HFF-Myc (cell line): ENCODE data around the gene TSPAN14.

ENCODE experiments used
- DNase-seq: peaks from one replicate; pipeline ENCODE4 v3.0.0-alpha.2; 2011; ENCODE audit warnings: low read depth; ENCODE audit errors: extremely low read depth
- H3K4me3 ChIP-seq: replicated peaks from 2 replicates; pipeline ENCODE4 v1.5.1; 2011; ENCODE audit warnings: low read depth, mild to moderate bottlenecking, control low read depth, low read length
- TF ChIP-seq, protein P1 (sequence below): IDR thresholded peaks from 2 replicates; pipeline ENCODE4 v1.5.1; 2012; ENCODE audit warnings: mild to moderate bottlenecking, low read depth, low read length, control low read depth; ENCODE audit errors: missing control alignments

Gene TSPAN14

DNA sequence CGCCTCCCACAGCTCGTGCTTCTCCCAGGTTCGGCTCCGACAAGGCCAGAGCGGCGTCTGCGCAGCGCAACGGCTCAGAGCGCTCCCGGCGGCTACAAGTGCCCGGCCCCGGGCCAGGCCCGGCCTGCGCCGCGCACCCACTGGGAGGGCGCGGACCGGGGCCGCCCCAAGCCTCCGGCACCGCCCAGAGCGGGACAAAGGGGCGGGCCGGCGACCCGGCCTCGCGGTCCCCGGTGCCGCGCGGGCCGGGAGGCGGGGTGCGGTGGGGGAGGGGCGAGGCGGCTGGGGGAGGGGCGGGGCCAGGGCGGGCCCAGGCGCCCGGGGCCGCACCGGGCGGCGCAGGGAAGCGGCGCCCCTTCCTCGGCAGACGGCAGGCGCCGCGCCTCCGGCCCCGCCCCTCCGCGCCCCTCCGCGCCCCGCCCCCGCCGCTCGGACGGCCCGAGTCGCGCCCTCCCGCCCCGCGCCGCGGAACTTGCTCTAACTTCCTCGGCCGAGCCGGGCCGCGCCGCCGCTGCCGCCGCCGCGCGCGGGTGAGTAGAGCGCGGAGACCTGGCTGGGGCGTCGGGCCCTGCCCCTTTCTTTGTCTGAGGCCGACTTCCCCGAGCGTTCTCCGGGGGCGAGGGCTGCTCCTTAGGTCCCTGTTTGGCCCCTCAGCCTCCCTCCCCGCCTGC lies at the start of gene TSPAN14:
Gene TSPAN14 (plus strand): TSS at position 469 of the 671 bp plus-strand sequence. CDS start 34,924 bp downstream, outside the sequence.
- peak within 1 kb of the TSS; percentile 80 for H3K4me3 ChIP-seq
- TF ChIP-seq, protein P1, sequence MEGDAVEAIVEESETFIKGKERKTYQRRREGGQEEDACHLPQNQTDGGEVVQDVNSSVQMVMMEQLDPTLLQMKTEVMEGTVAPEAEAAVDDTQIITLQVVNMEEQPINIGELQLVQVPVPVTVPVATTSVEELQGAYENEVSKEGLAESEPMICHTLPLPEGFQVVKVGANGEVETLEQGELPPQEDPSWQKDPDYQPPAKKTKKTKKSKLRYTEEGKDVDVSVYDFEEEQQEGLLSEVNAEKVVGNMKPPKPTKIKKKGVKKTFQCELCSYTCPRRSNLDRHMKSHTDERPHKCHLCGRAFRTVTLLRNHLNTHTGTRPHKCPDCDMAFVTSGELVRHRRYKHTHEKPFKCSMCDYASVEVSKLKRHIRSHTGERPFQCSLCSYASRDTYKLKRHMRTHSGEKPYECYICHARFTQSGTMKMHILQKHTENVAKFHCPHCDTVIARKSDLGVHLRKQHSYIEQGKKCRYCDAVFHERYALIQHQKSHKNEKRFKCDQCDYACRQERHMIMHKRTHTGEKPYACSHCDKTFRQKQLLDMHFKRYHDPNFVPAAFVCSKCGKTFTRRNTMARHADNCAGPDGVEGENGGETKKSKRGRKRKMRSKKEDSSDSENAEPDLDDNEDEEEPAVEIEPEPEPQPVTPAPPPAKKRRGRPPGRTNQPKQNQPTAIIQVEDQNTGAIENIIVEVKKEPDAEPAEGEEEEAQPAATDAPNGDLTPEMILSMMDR: no peak
- no peak for DNase-seq

DNA sequence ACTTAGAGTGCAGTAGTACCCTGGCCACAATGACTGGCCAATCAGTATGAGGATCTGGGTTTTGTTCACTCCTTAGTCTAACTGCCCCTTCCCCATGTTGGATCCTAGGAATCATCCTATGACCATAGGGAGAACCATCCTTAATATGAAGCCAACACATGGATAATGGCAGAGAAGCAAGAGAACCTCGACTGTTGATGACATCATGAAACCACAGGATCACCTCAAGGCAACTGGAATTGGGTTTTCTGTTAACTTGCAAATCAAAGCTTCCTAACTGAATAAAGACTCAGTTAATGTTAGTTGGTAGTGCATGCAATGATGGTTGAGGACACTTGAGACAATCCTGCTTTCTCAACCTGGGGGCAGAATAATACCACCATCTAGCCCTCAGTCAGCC lies 49.1 kb upstream of the TSPAN14 start:
- H3K4me3 ChIP-seq: no peak overlapping the region
- no peak for DNase-seq
- TF ChIP-seq, protein P1: no peak

DNA sequence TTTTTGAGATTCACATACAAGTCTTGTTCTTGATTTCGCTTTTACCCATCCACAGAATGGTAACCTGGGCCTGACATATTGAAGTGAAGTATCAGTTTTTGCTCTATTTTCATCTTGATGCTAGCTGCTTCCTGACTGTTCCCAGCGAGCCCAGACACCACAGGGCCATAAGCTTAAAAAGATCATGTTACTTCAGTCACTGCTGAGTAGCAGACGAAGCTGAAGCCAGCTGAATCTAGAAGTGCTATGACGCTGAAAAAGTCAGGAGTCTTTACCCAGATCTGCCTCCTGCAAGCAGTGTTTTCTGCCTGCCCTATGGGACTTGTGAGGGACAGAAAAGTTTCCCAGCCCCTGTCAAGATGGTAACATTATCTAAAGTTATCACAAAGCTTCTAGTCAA lies 48.5 kb upstream of the TSPAN14 start:
- TF ChIP-seq, protein P1: no peak
- DNase-seq: peak; percentile 25
- no peak overlapping the region for H3K4me3 ChIP-seq

GRCh38 chr10:80406204-80406603 lies 47.9 kb upstream of the TSPAN14 start:
- DNase-seq: no peak
- no peak overlapping the region for H3K4me3 ChIP-seq
- TF ChIP-seq, protein P1: no peak

- TF ChIP-seq, protein P1: no peak
- H3K4me3 ChIP-seq: peak overlapping the region; percentile 58
- DNase-seq: no peak
These were observed 46.3 kb upstream of the TSPAN14 start for GRCh38 chr10:80407812-80408241.

GRCh38 chr10:80408242-80409101 lies 45.6 kb upstream of the TSPAN14 start, which contains the start of gene PRXL2A:
Gene PRXL2A (plus strand): TSS chr10:80408551. CDS start chr10:80420468, 11,917 bp downstream.
- peak within 1 kb of the TSS; percentile 58 for H3K4me3 ChIP-seq
- no peak for DNase-seq
- TF ChIP-seq, protein P1: no peak
